Pons (tissue), 1 donor: ENCODE data around the gene CEP131.

Experiments used
- DNase-seq: peaks from one replicate; pipeline ENCODE4 v3.0.0-alpha.2; 2016; ENCODE audit warnings: low spot score

CEP131 gene

GRCh38 chr17:81187120-81187519 is 35.6 kb downstream of the CEP131 start:
- no peak for DNase-seq

GRCh38 chr17:81186203-81186602 is 36.6 kb downstream of the CEP131 start:
- DNase-seq = no peak

GRCh38 chr17:81184555-81184954 is 38.2 kb downstream of the CEP131 start:
- DNase-seq = no peak

DNA sequence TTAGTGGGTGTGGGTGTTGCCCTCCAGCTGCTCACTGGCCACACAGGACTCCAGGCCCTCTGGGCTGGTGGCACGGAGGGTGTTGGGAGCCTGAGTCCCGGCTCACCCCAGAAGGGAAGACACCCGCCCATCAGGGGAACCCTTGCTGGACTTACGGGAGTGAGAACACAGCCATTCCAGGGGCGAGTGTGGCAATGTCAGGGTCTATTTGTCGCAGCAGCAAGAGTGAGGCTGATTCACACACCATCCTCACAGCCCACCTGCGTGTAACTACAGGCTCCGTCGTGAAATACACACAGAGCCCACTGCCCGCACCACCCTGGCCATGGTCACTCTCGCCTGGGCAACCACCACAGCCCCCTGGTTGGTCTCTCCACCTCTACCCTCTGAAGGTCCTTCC is 39.0 kb downstream of the CEP131 start:
- DNase-seq = no peak

DNA sequence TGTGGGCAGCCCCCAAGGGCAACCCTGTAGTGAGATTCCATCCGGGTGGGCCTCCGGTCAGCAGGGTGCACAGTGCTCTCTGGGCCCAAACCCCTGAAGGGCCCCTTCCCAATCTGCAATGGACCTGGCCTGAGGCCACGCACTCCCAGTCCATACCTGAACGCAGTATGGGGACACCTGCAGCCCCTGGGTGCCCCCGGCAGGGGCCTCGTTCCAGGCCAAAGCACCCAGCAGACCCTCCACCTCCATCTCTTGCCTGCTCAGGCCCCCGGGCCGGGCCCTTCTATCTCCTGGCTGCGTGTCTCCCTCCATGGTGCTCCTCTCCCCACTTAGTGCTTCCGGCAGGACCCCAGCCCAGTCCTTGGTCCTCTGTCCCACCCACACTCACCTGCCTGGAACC is 39.4 kb downstream of the CEP131 start:
- DNase-seq = no peak

DNA sequence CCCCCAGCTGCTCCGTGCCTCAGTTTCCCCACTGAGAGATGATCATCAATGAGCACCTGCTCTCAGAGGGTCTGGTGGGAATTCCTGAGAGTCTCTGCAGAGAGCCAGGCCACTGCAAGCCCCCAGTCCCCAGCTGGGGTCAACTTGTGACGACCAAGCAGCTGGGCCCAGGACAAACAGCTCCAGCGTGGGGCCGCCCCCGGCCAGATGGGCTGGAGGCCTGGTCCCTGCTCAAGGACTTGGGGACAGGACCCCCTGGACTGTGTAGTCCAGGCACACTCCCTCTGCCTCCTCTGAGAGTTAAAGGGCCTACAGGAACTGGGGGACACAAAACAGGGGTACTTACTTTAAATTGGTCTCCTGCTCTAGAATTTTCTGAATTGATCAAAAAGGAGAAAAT is 40.2 kb downstream of the CEP131 start:
- no peak for DNase-seq

DNA sequence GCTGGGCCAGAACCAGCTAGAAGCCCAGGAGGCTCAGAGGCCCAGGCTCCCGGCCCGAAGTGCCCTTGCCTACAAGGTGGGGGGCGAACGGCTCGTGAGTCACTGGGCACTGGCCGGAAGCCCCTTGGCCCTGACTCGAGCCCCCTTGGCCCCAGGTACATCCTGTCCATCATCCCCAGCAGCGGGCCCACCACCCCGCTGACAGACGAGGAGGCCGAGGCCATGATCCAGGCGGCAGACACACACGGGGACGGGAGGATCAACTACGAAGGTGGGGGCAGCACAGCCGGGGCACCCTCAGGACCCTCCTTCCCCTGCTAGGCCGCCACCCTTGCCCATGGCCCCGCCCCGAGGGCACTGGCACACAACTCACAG is 41.0 kb downstream of the CEP131 start:
- no peak for DNase-seq

DNA sequence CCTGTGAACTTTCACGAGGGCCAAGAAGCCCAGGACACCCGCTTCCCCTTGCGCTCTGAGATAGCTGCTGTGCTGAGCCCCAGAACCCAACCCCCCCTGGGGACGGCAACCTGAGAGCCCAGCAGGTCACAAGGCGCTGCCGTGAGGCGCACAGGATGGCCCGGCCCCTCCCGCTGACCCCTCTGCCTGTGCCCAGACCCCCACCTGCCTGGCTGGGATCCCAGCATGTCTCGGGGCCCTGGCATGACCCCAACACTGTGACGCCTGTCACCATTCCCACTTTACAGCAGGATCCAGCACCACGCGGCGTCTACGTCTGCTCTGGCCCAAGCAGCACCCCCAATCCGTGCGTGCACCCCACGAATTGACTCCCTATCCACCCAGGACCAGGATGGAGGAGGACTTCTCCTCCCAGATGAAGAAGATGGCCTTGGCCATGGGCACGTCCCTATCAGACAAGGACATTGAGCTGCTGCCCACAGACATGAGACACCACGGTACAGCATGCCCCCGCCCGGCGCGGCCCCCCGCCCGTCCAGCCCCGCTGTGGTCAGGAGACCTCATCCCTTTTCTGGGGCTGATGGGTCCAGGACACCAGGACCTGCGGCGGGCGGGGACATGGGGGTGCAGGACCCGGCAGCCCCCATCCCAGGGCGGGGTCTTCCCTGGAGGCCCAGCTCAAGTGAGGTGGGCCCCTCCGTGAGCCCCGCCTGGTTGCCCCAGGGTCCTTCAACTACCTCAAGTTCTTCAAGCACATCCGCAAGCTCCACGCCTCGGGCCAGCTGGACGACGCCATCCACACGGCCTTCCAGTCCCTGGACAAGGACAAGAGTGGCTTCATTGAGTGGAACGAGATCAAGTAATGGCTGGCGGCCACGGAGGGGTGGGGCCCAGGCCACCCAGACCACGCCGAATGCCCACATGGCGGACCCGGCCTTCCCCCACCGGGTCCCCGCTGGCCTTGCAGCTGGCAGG is 41.6 kb downstream of the CEP131 start:
- DNase-seq = no peak

- no peak for DNase-seq
Observed at GRCh38 chr17:81179861-81180260, 42.9 kb downstream of the CEP131 start.

DNA sequence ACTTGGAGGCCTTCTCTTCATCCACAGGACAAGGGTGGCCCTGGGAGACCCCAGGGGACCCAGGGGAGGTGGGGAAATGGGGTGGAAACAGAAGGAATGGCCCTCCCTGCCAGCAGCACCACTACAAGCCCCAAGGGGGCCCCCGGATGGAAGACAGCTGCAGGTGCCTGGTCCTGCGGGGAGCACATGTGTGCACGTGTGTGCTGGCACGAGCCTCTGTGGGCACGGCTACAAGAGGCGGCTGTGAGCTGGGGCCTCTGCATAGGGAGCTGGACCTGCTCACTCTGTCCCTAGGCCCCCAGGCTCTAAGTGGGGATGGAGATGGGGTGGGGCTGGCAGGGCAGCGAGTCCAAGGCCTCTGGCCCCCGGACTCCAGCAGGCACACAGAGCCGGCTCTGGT is 43.5 kb downstream of the CEP131 start:
- DNase-seq = no peak

DNA sequence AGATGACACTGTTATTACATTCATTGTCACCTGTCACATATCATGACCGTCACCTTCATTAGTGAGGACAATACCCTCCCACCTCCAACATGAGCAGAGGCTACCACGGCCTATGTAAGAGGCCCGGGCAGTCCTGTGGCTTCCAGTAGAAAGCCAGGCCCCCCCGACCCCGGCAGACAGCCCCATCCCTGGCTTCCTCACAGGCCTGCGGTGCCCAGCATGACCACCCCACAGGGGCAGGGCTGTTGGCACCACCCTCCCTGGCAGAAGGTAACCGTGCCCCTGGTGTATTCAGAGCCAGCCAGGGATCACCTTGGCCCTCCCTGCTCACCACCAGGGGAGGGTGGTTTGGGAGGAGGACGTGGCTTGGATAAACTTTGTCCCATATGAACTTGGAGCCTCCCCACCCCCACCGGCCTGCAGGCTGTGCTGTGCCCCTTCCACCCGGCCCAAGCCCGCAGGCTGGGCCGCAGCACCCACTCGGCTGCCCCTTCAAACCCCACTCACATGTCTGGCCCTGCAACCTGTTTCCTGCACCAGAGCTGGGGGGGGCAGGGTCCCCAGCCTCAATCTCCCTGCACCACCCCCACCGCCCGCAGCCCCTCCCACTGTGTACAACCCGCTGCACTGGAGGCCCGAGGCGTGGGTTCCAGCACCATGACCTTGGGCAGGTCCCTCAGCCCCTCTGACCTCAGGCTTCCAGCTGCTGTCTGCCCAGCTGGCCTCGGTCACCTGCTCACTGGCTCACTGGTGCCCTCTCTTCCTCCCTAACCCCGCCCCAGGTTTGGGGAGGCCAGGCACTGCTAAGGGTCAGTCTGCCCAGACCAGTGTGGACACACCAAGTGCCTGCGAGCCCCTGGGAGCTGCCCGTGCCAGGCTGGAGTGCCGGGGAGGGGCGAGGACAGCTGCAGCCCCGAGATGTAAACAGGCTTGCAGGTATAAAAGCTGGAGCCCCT is 44.4 kb downstream of the CEP131 start:
- DNase-seq = no peak

- no peak for DNase-seq
Observed at GRCh38 chr17:81176666-81177065, 46.1 kb downstream of the CEP131 start.

GRCh38 chr17:81173762-81174155 is 49.0 kb downstream of the CEP131 start:
- no peak for DNase-seq

DNA sequence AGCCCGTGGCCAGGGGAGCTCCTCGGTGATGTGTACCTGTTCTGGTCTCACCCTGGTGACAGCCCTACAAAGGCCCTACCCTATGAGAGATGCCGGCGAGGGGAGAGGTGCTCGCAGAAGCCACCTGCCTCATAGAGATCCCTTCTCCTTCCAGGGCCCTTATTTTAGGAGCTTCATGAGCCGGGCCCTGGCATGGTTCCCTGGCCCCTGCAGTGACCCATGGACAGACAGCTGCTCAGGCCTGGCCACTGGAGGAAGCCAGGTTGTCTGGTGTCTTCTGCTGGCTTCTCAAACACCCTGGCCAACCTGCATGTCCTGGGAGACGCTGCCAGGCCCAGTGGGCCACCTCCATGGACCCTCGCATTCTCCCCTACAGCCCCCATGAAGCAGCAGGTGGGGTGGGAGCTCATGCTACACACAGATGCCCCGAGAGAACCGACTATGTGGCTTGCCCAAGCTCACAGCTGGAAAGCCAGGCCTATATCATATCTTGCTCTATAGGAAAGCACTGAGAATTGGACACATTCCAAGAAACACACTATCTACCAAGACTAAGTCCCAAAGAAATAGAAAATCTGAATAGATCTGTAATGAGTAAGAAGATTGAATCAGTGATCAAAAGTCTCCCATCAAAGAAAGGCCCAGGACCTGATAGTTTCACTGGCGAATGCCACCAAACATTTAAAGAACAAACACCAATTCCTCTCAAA is 49.6 kb downstream of the CEP131 start:
- DNase-seq = no peak

- DNase-seq = no peak
Observed at GRCh38 chr17:81171941-81172340, 50.8 kb downstream of the CEP131 start.

DNA sequence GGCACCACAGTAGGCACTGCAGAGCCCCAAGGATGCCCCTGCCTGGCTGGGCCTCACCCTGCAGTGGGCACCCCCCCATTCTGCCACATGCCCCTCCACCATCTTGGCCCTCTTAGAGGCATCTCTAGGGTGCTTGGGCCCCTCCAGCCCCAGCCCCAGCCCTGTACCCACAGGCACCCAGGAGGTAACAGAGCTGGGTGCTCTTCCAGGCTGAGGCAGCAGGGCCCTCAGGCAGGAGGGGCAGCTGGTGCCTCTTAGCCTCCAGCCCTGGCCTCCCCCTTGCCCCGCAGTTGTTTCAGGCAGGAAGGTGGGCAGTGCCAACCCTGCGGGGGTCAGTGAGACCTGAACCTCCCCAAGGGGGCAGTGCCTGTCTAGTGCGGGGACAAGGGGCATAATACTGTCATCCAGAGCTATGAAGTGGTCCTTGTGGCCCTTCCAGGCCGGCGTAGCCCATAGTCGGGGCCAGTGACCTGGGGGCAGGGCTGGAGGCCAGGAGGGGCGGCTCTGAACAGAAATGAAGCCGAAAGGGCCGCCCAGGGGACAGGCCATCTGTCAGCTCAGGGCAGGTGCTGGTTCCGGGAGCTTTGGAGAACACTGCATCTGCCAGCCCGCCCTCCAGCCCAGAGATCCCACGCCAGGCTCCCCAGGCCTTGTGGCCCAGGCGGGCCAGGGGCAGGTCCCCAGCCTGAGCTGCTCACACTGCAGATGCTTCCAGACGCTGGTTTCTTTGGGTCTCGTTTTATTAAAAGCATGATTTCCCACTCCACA is 51.9 kb downstream of the CEP131 start:
- no peak for DNase-seq

- no peak for DNase-seq
Observed at GRCh38 chr17:81169870-81170309, 52.9 kb downstream of the CEP131 start.

DNA sequence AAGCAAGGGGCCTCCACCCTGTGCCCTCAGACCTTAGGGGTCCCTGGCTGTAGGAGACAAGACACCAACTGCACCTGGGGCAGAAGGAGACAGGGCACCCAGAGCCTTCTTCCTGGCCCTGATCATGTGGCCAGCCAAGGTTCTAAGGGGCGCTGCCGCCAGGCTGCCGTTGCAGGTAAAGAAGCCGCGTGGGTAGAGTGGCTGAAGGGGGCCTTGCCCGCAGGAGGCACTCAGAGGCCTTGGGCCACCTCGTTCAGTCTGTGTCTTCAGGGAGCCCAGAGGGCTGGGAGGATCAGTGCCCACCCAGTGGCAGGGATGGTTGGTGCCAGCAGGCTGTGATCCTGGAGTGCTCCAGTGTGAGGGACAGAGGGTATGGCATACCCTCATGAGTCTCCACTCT is 55.1 kb downstream of the CEP131 start:
- no peak for DNase-seq

- DNase-seq = no peak
Observed at GRCh38 chr17:81167194-81167524, 55.6 kb downstream of the CEP131 start.

GRCh38 chr17:81166033-81166492 is 56.7 kb downstream of the CEP131 start, which contains the start of gene AATK:
TSS of gene AATK (minus strand) at chr17:81166221. CDS start at chr17:81165992, 229 bp downstream.
- DNase-seq = no peak
